Left ventricle myocardium inferior (tissue), 1 donor: Measurements from ENCODE around the gene COL4A5. TPM values are rescaled to one million over a fixed set of nuclear protein-coding genes. Genes with fewer than 3 reads are reported as not detected.
A peak's percentile ranks its signal among the peaks of the same experiment; 100 is the strongest.

ENCODE experiments used
- DNase-seq: peaks from one replicate; pipeline ENCODE4 v3.0.0-alpha.2; 2020
- H3K27ac ChIP-seq: fragments of 200-600 bp; replicated peaks from 2 replicates; pipeline ENCODE4 v1.8.0; 2021
- H3K27me3 ChIP-seq: fragments of 200-600 bp; 2 replicates; pipeline ENCODE4 v1.8.0; 2021; ENCODE audit warnings: low read depth
- H3K36me3 ChIP-seq: fragments of 200-600 bp; 2 replicates; pipeline ENCODE4 v1.8.0; 2021
- H3K4me1 ChIP-seq: fragments of 200-600 bp; 2 replicates; pipeline ENCODE4 v1.8.0; 2021
- H3K4me3 ChIP-seq: fragments of 200-600 bp; 2 replicates; pipeline ENCODE4 v1.8.0; 2021; ENCODE audit warnings: mild to moderate bottlenecking, moderate library complexity
- H3K9me3 ChIP-seq: fragments of 200-600 bp; replicated peaks from 2 replicates; pipeline ENCODE4 v1.8.0; 2021
- CTCF ChIP-seq: fragments of 200-600 bp; IDR thresholded peaks from 2 replicates; pipeline ENCODE4 v1.8.0; 2021; ENCODE audit warnings: antibody characterized with exemption, mild to moderate bottlenecking, borderline replicate concordance
- intact Hi-C: fragments of 100-400 bp; cut with micrococcal nuclease; formaldehyde crosslinking; loops from one replicate; pipeline ENCODE4 v1.11.0; 2022
- total RNA-seq: library from RNA; stranded (reverse); fragmentation: NEBNext Ultra II Directional; extraction: Animal tissue kit (Norgen Biotek cat#: 25700); gene quantifications from one replicate; pipeline ENCODE4 v1.2.1, GENCODE V29; 2021
- donor health status: DM: no; HTN: yes; CAD: no; lungs with severe emphysema.

COL4A5 gene
- total RNA-seq, 1 donor from 2014 or later: 10.8 TPM

- no peak overlapping the region for H3K27ac ChIP-seq
- H3K27me3 ChIP-seq: no peaks in the 10 kb centered on the region
Observed at GRCh38 chrX:108419401-108419800, 20.2 kb upstream of the COL4A5 start.

GRCh38 chrX:108420481-108420880, 19.2 kb upstream of the COL4A5 start:
- Histone ChIP-seq H3K27ac (no peak overlapping the region), H3K4me3 (no peak overlapping the region), H3K9me3 (no peaks in the 10 kb centered on the region), H3K36me3 (no peaks in the 10 kb centered on the region), H3K27me3 (no peaks in the 10 kb centered on the region), H3K4me1 (no peaks in the 10 kb centered on the region)
- TF ChIP-seq CTCF: no peak
- intact Hi-C loops: no loop called here
- DNase-seq: no peak

More at GRCh38 chrX:108419401-108419800, 20.2 kb upstream of the COL4A5 start:
- no peak for TF ChIP-seq CTCF
- Histone ChIP-seq H3K36me3 (no peaks in the 10 kb centered on the region), H3K9me3 (no peaks in the 10 kb centered on the region), H3K4me1 (no peaks in the 10 kb centered on the region), H3K4me3 (no peak overlapping the region)
- intact Hi-C loops: no loop called here
- no peak for DNase-seq

- TF ChIP-seq CTCF: no peak
- no peaks in the 10 kb centered on the region for H3K36me3 ChIP-seq
- no peaks in the 10 kb centered on the region for H3K27me3 ChIP-seq
- H3K27ac ChIP-seq: no peak overlapping the region
- no peaks in the 10 kb centered on the region for H3K9me3 ChIP-seq
- no peaks in the 10 kb centered on the region for H3K4me1 ChIP-seq
- DNase-seq: no peak
- intact Hi-C loops: no loop called here
- H3K4me3 ChIP-seq: no peak overlapping the region
Observed at GRCh38 chrX:108426262-108426661, 13.4 kb upstream of the COL4A5 start.

- no peak for TF ChIP-seq CTCF
- Histone ChIP-seq H3K9me3 (no peaks in the 10 kb centered on the region), H3K27ac (no peak overlapping the region), H3K4me3 (no peak overlapping the region), H3K27me3 (no peaks in the 10 kb centered on the region), H3K4me1 (no peaks in the 10 kb centered on the region), H3K36me3 (no peaks in the 10 kb centered on the region)
- DNase-seq: no peak
- intact Hi-C loops: no loop called here
Observed at GRCh38 chrX:108435261-108435660, 4.4 kb upstream of the COL4A5 start.

- intact Hi-C loops: no loop called here
- no peaks in the 10 kb centered on the region for H3K36me3 ChIP-seq
- H3K27ac ChIP-seq: peak overlapping the region; percentile 36
- no peaks in the 10 kb centered on the region for H3K9me3 ChIP-seq
- no peaks in the 10 kb centered on the region for H3K27me3 ChIP-seq
- no peak for TF ChIP-seq CTCF
- peak overlapping the region; percentile 68 for H3K4me3 ChIP-seq
- DNase-seq: no peak
- no peaks in the 10 kb centered on the region for H3K4me1 ChIP-seq
Observed at GRCh38 chrX:108437349-108438109, 2.1 kb upstream of the COL4A5 start.
